Measurements from ENCODE around the gene RARS2.

DNA sequence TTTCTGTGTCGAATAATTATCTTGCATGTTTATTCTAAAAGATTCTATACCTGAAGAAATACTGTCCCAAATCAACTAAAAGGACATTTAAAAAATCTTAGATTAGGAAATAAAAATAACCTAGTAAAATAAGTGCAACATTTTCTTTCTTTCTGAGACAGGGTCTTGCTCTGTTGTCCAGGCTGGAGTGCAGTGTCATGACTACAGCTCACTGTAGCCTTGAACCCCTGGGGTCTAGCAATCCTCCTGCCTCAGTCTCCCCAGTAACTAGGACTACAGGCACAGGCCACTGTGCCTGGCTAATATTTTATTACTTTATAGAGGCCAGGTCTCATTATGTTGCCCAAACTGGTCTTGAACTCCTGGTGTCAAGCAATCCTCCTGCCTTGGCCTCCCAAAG lies 48.7 kb downstream of the RARS2 start:
- TF ChIP-seq, protein P1, sequence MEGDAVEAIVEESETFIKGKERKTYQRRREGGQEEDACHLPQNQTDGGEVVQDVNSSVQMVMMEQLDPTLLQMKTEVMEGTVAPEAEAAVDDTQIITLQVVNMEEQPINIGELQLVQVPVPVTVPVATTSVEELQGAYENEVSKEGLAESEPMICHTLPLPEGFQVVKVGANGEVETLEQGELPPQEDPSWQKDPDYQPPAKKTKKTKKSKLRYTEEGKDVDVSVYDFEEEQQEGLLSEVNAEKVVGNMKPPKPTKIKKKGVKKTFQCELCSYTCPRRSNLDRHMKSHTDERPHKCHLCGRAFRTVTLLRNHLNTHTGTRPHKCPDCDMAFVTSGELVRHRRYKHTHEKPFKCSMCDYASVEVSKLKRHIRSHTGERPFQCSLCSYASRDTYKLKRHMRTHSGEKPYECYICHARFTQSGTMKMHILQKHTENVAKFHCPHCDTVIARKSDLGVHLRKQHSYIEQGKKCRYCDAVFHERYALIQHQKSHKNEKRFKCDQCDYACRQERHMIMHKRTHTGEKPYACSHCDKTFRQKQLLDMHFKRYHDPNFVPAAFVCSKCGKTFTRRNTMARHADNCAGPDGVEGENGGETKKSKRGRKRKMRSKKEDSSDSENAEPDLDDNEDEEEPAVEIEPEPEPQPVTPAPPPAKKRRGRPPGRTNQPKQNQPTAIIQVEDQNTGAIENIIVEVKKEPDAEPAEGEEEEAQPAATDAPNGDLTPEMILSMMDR (conservative IDR thresholded peaks at IDR 0.05 in 1 of 2, IDR thresholded peaks at IDR 0.05 in 1 of 2; ENCODE audit: low read depth in 1 of 2, low read length in 2 of 2): no peak
- TF ChIP-seq EZH2 (IDR thresholded peaks at IDR 0.05; ENCODE audit: low read length, missing control alignments): no peak
